IPS DF 6.9 (cell line): ENCODE results near the gene KIAA0753.

Experiments used
- DNase-seq: peaks from one replicate; pipeline ENCODE4 v3.0.0-alpha.2; 2013; ENCODE audit warnings: low read depth, low spot score
- H3K27ac ChIP-seq: one replicate; pipeline ENCODE4 v1.5.1; 2013; ENCODE audit warnings: low read length, control low read depth
- H3K27me3 ChIP-seq: 2 replicates; pipeline ENCODE4 v1.6.1; 2013; ENCODE audit warnings: mild to moderate bottlenecking, low read length; ENCODE audit not compliant: control insufficient read depth, insufficient read depth
- H3K36me3 ChIP-seq: 2 replicates; pipeline ENCODE4 v1.6.1; 2013; ENCODE audit warnings: low read length; ENCODE audit not compliant: control insufficient read depth, insufficient read depth
- H3K4me1 ChIP-seq: 2 replicates; pipeline ENCODE4 v1.6.1; 2013; ENCODE audit warnings: low read length; ENCODE audit not compliant: control insufficient read depth, insufficient read depth
- H3K4me3 ChIP-seq: 2 replicates; pipeline ENCODE4 v1.5.1; 2013; ENCODE audit warnings: mild to moderate bottlenecking, low read length
- H3K9me3 ChIP-seq: 2 replicates; pipeline ENCODE4 v1.6.1; 2013; ENCODE audit warnings: low read length, inconsistent platforms; ENCODE audit not compliant: control insufficient read depth, insufficient read depth
- WGBS: extraction: QIAGEN DNeasy Blood & Tissue Kit; methylation state at CpG from one replicate; pipeline ENCODE4 v1.1.7; 2013; ENCODE audit warnings: mixed read lengths, missing lambda C conversion rate; ENCODE audit not compliant: insufficient read length, insufficient coverage; 5-methylcytosine and 5-hydroxymethylcytosine counted together

KIAA0753 gene

GRCh38 chr17:6679241-6679640 is 38.7 kb upstream of the KIAA0753 start:
- H3K4me3 ChIP-seq = no peak overlapping the region
- WGBS = no CpG with 5 or more reads among the region's 6 CpGs
- no peak overlapping the region for H3K27ac ChIP-seq
- no peaks in the 10 kb centered on the region for H3K4me1 ChIP-seq
- H3K27me3 ChIP-seq = no peaks in the 10 kb centered on the region
- no peaks in the 10 kb centered on the region for H3K9me3 ChIP-seq
- DNase-seq = no peak
- no peaks in the 10 kb centered on the region for H3K36me3 ChIP-seq

- no peak for DNase-seq
- H3K27me3 ChIP-seq = no peaks in the 10 kb centered on the region
- no CpG with 5 or more reads among the region's 7 CpGs for WGBS
- H3K4me3 ChIP-seq = no peak overlapping the region
- H3K9me3 ChIP-seq = no peaks in the 10 kb centered on the region
- no peak overlapping the region for H3K27ac ChIP-seq
- H3K36me3 ChIP-seq = no peaks in the 10 kb centered on the region
- H3K4me1 ChIP-seq = no peaks in the 10 kb centered on the region
Observed at GRCh38 chr17:6677946-6678345, 37.4 kb upstream of the KIAA0753 start.

- H3K27ac ChIP-seq = no peak overlapping the region
- no CpG with 5 or more reads among the region's 16 CpGs for WGBS
- H3K27me3 ChIP-seq = no peaks in the 10 kb centered on the region
- H3K4me1 ChIP-seq = no peaks in the 10 kb centered on the region
- DNase-seq = no peak
- H3K4me3 ChIP-seq = no peak overlapping the region
- H3K9me3 ChIP-seq = no peaks in the 10 kb centered on the region
- H3K36me3 ChIP-seq = no peaks in the 10 kb centered on the region
Observed at GRCh38 chr17:6677158-6677831, 36.8 kb upstream of the KIAA0753 start.

GRCh38 chr17:6676802-6677157 is 36.3 kb upstream of the KIAA0753 start:
- no peaks in the 10 kb centered on the region for H3K4me1 ChIP-seq
- no CpG with 5 or more reads among the region's 6 CpGs for WGBS
- no peaks in the 10 kb centered on the region for H3K27me3 ChIP-seq
- H3K36me3 ChIP-seq = no peaks in the 10 kb centered on the region
- H3K4me3 ChIP-seq = no peak overlapping the region
- no peaks in the 10 kb centered on the region for H3K9me3 ChIP-seq
- no peak for DNase-seq
- H3K27ac ChIP-seq = no peak overlapping the region

- DNase-seq = no peak
- H3K27ac ChIP-seq = no peak overlapping the region
- H3K9me3 ChIP-seq = no peaks in the 10 kb centered on the region
- WGBS = no CpG with 5 or more reads among the region's 11 CpGs
- no peaks in the 10 kb centered on the region for H3K36me3 ChIP-seq
- no peaks in the 10 kb centered on the region for H3K4me1 ChIP-seq
- no peak overlapping the region for H3K4me3 ChIP-seq
- no peaks in the 10 kb centered on the region for H3K27me3 ChIP-seq
Observed at GRCh38 chr17:6675201-6675825, 34.8 kb upstream of the KIAA0753 start.

GRCh38 chr17:6674586-6674985 is 34.1 kb upstream of the KIAA0753 start:
- H3K27me3 ChIP-seq = no peaks in the 10 kb centered on the region
- H3K36me3 ChIP-seq = no peaks in the 10 kb centered on the region
- no peak overlapping the region; the same call in 1 of the 2 replicates for H3K4me3 ChIP-seq
- no peak overlapping the region for H3K27ac ChIP-seq
- DNase-seq = no peak
- no peaks in the 10 kb centered on the region for H3K4me1 ChIP-seq
- WGBS = no CpG with 5 or more reads among the region's 13 CpGs
- no peaks in the 10 kb centered on the region for H3K9me3 ChIP-seq

- DNase-seq = no peak
- Histone ChIP-seq H3K27me3 (no peaks in the 10 kb centered on the region), H3K36me3 (no peaks in the 10 kb centered on the region), H3K4me3 (no peak overlapping the region), H3K27ac (no peak overlapping the region), H3K9me3 (no peaks in the 10 kb centered on the region), H3K4me1 (no peaks in the 10 kb centered on the region)
- no CpG with 5 or more reads among the region's 7 CpGs for WGBS
Observed at GRCh38 chr17:6671431-6671830, 30.9 kb upstream of the KIAA0753 start.

GRCh38 chr17:6670999-6671398 is 30.5 kb upstream of the KIAA0753 start:
- Histone ChIP-seq H3K9me3 (no peaks in the 10 kb centered on the region), H3K27me3 (no peaks in the 10 kb centered on the region), H3K4me1 (no peaks in the 10 kb centered on the region), H3K36me3 (no peaks in the 10 kb centered on the region), H3K27ac (no peak overlapping the region), H3K4me3 (no peak overlapping the region)
- no peak for DNase-seq
- WGBS = no CpG with 5 or more reads among the region's 6 CpGs

- H3K4me3 ChIP-seq = no peak overlapping the region
- WGBS = no CpG with 5 or more reads among the region's 8 CpGs
- H3K36me3 ChIP-seq = no peaks in the 10 kb centered on the region
- H3K9me3 ChIP-seq = no peaks in the 10 kb centered on the region
- no peaks in the 10 kb centered on the region for H3K4me1 ChIP-seq
- no peak for DNase-seq
- H3K27ac ChIP-seq = no peak overlapping the region
- H3K27me3 ChIP-seq = no peaks in the 10 kb centered on the region
Observed at GRCh38 chr17:6670571-6670970, 30.1 kb upstream of the KIAA0753 start.

GRCh38 chr17:6669479-6670212 is 29.1 kb upstream of the KIAA0753 start:
- no peak overlapping the region for H3K27ac ChIP-seq
- H3K4me1 ChIP-seq = no peaks in the 10 kb centered on the region
- no peaks in the 10 kb centered on the region for H3K36me3 ChIP-seq
- H3K27me3 ChIP-seq = no peaks in the 10 kb centered on the region
- DNase-seq = no peak
- H3K9me3 ChIP-seq = no peaks in the 10 kb centered on the region
- no peak overlapping the region for H3K4me3 ChIP-seq
- WGBS = no CpG with 5 or more reads among the region's 10 CpGs
